NCI-H82 (cell line): ENCODE measurements around the gene C3orf18.

Experiments
- DNase-seq: peaks from one replicate; lab custom pipeline; 2025; lab: John Stamatoyannopoulos, UW

Gene C3orf18

GRCh38 chr3:50580683-50581458 lies 13.3 kb upstream of the C3orf18 start:
- no peak for DNase-seq

DNA sequence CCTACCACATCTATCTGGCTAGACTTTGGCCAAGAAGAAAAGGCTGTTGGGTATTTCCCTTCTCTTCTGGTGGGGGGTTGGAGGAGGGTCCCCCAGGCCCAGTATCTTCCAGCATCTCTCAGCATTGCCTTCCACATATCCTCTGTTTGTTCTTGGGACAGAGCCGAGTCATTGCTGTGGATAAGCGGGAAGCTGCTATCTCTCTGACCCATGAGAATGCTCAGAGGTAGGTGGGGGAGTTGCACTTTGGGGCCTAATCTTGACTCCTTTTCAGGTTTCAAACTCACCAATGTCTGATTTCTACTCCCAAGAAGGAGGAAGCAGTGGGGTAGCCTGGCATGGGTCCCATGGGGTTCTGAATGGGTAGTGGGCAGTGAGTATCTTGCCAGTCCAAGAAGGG lies 9.8 kb upstream of the C3orf18 start:
- no peak for DNase-seq

GRCh38 chr3:50575372-50575771 lies 7.8 kb upstream of the C3orf18 start:
- no peak for DNase-seq

GRCh38 chr3:50574444-50574831 lies 6.9 kb upstream of the C3orf18 start:
- DNase-seq = no peak

- no peak for DNase-seq
Measured at GRCh38 chr3:50573566-50574443, 6.3 kb upstream of the C3orf18 start.

GRCh38 chr3:50572801-50573371 lies 5.3 kb upstream of the C3orf18 start:
- DNase-seq = no peak

DNA sequence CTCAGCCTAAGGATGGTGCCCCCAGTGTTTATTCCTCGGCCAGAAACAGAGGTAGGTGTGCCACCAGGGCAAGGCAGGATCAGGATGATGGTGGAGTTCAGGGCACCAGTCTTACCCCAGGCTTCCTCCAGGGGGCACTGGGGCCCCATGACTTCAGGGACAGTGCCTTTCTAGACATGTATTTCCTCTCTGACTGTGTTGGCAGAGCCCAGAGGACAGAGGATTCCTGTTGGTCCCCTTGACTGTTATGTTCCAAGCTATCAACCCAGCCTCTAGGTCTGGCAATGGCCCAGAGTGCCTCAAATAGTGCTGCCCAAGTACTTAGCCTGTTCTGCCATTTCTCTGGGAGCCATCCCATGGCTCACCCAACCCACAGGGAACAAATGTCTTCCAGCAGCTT lies 4.6 kb upstream of the C3orf18 start:
- peak; percentile 73 for DNase-seq

GRCh38 chr3:50571486-50571885 lies 3.9 kb upstream of the C3orf18 start:
- no peak for DNase-seq

- no peak for DNase-seq
Measured at GRCh38 chr3:50570508-50571279, 3.1 kb upstream of the C3orf18 start.

DNA sequence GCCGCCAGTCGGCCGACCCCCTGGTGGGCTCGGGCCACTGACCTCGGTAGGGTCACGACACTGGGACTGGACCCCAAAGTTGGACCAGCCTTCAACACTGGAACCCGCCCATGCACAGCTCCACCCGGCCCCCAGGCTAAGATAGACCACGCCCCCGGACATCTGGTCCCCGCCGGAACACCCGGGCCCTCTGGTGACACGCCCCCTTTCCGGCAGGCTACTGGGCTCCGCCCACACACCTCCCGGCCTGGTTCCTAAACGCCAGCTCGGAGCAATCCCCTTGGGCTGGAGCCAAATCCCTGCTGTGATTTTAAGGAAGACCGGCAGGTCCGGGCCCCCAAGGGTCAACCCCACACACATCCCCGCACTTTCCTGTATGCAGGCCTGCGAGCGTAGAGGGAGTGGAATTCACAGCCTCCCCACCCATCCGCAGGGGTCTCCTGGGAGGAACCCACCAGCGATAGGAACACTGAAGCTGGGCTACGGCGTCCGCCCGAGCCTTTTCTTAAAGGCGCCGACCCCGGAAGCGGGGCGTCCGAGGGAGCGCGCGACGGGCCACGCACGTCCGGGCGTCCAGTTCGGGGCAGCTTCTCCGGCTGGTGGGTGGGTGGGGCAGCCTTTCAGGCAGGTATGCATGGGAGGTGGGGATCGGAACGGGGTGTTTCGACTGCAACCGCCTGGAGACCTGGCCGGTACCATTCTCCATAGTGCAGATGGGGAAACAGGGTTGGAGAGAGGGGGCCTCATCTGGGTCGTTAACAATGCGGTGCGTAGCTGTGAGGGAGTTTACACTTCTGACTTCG lies 1.6 kb upstream of the C3orf18 start, which contains the start of gene HEMK1:
Gene HEMK1, plus strand, starts transcription at position 576 of the 803 bp plus-strand sequence. CDS start 1,583 bp downstream, outside the sequence.
- peak; percentile 95 for DNase-seq

DNA sequence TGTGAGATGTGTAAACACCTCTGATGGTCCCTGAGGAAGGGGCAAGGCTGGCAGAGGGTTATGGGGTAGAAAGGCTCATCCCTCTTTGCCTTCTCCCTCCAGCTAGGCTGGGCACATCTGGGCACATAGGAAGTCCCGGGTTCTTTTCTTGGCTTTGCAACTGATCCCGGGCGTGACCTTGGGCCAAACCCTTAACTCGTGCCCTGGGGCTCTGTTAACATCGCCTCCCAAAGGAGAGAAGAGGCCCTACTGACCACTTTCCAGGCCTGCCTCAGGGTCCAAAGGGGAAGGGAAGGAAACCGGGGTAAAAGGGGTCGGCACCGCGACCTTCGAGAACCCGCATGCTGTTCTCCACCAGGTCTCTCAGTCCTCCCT lies 549 bp downstream of the C3orf18 start:
- DNase-seq = no peak

DNA sequence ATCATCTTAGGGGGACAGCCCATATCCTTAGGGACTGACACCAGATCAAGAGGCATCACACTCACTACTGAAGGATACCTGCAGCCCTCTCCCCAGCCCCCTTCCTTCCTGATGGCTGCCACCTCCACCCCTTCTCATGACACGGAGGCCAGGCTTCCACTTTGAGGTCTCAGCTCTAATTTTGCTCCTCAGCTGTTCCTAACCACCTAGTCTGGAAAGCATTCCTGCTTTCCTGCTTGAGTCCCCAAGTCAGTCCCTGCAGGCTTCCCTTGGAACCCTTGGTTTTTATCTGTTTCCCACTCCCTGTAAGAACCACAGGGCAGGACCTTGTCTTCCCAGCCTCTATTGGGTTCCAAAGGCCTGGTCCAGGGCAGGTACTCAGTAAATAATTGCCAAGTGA lies 3.2 kb downstream of the C3orf18 start:
- DNase-seq = no peak

GRCh38 chr3:50563867-50564266 lies 3.7 kb downstream of the C3orf18 start:
- no peak for DNase-seq

DNA sequence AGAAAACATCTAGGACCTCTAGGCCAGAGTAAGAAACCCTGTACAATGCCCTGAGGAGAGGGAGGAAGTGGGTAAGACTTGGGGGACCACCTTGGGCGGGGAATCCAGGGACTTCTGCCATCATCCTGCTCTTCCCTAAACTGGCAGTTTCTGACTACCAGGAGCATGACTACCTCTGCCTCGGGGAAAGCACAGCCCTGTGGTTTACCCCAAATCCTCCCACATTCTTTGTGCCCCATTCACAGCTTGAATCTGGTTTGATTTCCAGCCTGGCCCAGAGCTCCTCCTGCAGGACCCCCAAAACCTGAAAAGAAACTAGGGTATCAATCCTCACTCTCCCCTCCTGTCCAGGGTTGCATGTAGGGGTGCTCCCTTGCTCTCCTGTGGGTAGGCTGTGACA lies 4.7 kb downstream of the C3orf18 start:
- DNase-seq = no peak

DNA sequence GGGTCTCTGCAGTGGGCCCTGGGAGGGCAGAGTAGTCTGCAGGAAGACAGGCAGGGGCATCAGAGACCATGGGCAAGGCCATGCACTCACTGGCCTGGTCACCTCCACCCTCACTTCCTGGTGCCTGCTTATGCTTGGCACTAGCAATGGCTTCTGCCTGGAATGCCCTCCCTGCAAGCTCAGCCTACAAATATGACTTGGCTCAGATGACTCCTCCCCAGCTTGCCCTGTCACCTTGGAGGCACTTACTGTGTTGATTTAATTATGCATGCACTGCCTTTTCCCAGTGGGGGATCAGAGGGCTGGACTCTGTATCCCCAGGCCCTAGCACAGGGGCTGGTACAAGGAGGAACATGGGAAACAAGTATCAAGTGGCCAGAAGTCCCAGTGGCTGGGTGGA lies 7.8 kb downstream of the C3orf18 start:
- DNase-seq = no peak

DNA sequence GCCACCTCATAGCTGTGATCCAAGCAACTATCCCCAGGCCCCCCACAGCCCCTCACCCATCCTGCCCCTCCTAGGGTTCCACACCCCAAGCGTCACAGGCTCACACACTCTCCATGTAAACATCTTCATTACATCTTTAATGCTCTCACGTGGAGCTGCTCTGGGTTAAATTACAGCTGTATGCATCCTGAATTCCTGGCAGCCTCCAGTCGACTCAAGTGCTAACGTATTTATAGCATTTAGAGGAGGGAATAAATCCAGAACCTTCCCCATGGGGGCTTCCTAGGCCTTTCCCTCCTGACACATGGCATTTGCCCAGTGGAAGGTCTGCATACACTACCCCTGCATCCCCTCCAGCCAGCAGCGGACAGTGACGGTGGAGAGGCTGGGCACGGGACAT lies 9.6 kb downstream of the C3orf18 start:
- DNase-seq = no peak

GRCh38 chr3:50557106-50557505 lies 10.4 kb downstream of the C3orf18 start:
- DNase-seq = no peak

- DNase-seq = no peak
Measured at GRCh38 chr3:50554553-50554952, 13.0 kb downstream of the C3orf18 start.

DNA sequence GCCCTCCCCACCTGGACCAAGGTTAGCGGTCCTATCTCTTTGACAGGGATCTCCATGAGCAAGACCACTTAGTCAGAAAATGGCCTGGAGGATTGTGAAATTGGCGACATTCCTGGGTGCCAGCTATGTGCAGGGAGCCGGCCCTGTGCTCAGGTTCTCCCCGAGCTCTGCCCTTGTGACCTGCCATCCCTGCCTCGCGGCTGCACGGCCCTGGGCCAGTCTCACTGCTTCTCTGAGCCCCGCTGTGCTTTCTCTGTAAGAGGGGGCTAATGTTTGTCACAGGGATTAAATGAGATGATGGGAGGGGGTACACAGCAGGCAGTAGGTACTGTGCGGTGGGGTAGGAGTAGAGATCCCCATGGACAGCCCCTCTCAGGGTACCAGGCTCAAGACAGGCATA lies 14.9 kb downstream of the C3orf18 start:
- no peak for DNase-seq

GRCh38 chr3:50551681-50552435 lies 15.7 kb downstream of the C3orf18 start:
- no peak for DNase-seq
